ENCODE data around the gene DPEP1.
"Not testable (repeated sequence)": the region's sequence is repeated elsewhere in the genome, so short reads cannot be mapped to it uniquely, and the experiment has no call there.

Gene DPEP1

DNA sequence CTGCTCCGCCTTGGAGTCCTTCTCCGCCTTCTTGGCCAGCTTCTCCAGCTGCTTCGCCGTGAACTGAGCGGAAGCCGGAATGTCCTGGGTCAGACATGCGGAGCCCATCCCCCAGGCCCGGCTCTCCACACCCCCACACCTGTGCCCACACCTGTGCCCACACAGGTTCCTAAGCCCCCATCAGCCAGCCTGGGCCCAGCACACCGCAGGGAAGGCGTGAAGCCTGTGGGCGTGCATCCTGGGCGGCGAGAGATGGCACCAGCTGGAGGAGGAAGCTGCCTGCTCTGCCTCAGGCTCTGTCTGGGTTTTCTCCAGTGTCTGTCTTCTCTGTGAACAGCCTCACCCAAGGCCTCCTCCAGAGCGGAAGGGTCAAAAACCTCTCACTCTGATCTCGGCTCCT is 38.1 kb downstream of the DPEP1 start:
- no peak for DNase-seq (ENCODE audit: low read depth in 3 of 3)

DNA sequence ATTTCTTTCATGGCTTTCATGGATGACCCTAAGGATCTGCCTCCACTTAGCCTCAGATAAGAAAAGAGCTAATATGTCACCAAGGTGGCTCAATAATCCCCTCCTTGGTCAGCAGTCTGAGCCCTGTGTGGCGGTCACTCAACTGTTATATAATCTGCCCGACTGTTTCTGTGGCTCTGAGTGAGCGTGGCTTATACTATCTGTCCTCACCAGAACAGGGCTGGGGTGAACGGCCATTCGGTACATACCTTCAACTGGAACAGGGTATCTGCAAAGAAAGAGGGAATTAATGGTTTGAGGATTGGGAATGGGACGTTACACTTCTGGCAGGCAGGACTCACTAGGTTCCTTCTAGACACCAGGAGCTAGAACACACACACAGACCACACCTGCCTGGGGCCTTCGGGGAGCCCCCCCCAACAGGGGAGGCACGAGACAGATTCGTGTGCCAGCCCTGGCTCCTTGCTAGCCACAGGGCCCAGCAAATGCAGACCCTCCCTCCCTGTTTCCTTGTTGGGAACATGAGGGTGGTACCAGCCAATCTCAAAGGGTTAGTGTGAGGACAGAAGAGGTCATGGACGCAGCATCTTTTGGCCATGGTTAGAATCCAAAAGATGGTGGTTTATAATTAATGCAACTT is 40.3 kb downstream of the DPEP1 start:
- no peak for DNase-seq (ENCODE audit: low read depth in 3 of 3)

DNA sequence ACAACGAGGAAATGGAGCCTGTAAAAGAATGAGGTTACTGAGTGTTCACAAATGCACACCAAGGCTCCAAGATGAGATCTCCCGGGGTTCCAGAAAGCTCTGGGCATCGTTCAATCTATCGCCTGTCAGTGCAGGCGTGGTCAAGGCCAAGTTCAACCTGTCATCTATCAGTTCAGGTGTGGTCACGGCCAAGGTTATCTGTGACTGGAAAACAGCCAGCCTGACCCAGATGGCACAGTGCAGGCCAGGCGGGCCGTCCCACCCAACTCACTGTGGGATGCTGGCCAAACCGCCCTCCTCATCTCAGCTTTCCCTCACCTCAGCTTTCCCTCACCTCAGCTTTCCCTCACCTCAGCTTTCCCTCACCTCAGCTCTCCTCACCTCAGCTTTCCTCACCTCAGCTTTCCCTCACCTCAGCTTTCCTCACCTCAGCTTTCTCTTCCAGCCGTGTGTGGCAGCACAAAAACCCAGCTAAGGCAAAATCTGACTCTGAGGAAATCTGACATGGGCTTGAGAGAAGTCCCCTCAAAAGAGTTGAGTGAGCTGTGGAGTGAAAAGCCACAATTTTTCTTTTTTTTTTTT is 41.7 kb downstream of the DPEP1 start:
- no peak for DNase-seq (ENCODE audit: low read depth in 3 of 3)

DNA sequence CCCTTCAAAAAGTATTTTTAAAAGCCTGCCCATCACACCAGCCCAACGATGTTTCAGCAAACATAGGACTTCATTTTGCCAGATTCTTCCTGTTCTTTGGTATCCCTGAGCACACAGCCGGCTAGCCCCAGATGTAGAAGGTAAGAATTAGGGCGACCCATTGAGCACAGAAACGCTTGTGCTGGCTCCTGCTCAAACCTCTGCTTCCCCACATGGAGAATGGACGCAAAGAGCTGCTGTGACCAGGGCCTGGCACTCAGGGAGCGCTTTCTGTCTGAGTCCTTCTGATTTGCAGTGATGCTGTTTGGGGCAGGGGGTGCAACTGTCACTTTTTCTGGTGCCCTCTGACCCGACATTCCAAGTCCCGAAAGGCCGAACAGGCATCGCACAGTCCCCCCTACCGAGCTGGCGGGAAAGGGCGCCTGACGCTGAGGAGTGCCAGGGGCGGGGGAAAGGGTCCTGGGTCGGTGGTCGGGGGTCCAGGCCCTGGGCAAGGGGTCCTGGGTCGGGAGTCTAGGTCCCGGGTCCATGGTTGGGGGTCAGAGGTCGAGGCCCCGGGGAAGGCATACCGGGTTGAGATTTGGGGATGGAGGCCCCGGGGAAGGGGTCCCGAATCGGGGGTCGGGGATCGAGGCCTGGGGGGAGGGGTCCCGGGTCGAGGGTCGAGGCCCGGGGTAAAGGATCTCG is 43.1 kb downstream of the DPEP1 start:
- DNase-seq (ENCODE audit: low read depth in 3 of 3), result no peak

DNA sequence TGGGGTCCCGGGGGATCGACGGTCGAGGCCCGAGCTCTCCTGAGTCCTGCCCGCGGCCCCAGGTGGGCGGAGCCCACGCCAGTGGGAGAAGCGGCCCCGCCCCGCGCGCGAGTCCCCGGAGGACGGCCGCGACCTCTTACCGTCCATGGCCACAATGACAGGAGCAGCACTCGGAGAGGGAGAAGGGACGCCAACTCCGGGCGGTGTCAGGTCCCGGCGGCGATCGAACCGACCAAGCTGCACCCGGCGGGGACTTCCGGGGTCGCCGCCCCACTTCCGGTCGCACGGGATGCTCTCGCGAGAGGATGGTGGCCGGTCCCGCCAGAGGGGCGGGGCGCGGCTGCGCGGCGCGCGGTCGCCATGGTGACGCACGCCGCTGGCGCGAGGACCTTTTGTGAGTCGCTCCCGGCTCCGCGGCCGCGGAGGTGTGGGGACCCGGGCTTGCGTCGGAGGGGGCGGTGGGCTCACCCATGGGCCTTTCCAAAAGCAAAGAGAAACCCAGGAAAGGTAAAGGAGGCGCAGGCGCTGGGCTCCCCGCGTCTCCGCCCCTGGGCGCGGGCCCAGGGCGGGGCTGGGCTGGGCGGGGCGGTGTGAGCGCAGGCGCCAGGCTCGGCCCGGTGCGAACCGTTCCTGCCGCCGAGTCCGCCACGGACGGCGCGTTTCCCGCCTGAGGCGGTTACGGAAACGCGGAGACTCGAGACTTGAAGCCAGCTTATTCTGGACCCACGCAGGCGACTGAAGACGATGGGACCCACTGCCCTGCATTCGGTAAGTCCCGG is 44.2 kb downstream of the DPEP1 start, which contains the start of the genes CHMP1A and SPATA33:
TSS of gene CHMP1A (minus strand) at position 267 of the 779 bp plus-strand sequence. CDS start at position 147, 120 bp downstream.
TSS of gene SPATA33 (plus strand) at position 395 of the 779 bp plus-strand sequence. CDS start at position 471, 76 bp downstream.
- peak; percentile 85 to 92 (median 88) for DNase-seq (ENCODE audit: low read depth in 3 of 3)

DNA sequence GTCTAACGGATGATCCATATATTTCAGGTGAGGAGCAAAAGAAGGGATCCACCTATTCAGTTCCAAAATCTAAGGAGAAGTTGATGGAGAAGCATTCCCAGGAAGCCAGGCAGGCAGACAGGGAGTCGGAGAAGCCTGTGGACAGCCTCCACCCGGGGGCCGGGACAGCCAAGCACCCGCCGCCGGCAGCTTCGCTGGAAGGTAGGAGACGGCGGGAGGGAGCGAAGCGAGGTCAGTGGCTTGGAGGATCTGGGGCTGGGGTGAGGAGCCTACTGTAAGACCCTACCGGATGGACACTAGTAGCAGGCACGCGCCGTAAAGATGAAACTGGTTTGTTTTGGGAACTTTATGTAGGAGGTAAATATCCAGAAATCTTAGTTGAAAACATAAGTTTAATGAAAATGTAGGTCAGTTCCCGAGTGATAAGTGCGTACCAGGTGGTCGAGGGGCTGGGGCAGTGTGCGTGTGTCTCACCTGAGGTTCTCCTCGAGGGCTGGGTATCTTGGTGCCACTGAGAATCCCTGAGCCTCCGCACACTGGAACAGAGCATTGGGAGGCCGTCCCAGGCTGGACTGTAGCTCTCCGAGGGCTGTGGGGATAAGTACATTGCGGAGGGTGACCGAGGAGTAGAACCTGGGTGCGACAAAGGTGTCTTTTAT is 44.9 kb downstream of the DPEP1 start:
- DNase-seq (ENCODE audit: low read depth in 3 of 3), result no peak

DNA sequence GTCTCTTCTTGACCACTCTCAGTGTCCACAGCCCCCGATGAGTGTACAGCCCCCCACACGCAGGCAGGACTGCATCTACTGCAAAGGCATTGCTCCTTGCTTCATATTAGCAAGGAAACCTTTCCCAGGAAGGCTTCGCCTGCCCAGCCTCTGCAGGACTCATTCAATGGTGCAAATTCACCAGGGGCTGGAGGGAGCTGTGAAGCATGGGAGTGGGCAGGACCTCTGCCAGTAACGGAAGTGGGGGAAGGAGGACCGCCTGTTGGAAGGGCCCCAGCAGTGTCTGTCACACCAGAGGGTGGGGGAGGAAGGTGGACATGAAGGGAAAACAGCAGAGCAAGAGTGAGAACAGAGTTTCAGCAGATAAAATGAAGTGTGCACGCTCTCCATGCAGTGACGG is 46.7 kb downstream of the DPEP1 start:
- DNase-seq (ENCODE audit: low read depth in 3 of 3), result no peak

DNA sequence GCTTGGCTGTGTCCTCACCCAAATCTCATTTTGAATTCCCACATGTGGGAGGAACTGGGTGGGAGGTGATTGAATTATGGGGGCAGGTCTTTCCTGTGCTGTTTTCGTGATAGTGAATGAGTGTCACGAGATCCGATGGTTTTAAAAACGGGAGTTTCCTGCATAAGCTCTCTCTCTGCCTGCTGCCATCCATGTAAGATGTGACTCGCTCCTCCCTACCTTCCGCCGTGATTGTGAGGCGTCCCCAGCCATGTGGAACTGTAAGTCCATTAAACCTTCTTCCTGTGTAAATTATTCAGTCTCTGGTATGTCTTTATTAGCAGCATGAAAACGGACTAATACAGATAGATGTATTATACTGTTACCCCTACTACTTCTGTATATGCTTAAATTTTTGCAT is 47.8 kb downstream of the DPEP1 start:
- no peak for DNase-seq (ENCODE audit: low read depth in 3 of 3)

DNA sequence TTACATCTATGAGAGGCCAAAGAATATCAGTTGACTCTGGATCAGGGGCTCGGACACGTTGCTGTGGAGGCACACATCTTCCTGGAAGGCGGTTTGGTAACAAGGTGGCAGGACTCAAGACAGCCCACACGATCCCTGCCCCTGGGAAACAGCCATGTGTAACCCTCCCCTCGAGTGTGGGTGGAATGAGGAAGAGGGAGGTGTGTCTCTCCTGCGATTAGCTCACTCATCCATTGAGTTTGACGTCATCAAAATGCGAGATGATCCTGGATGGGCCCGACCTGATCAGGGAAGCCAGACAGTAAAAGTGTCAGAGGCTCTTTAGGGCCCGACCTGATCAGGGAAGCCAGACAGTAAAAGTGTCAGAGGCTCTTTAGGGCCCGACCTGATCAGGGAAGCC is 50.8 kb downstream of the DPEP1 start:
- not testable (repeated sequence) for DNase-seq (ENCODE audit: low read depth in 3 of 3)

DNA sequence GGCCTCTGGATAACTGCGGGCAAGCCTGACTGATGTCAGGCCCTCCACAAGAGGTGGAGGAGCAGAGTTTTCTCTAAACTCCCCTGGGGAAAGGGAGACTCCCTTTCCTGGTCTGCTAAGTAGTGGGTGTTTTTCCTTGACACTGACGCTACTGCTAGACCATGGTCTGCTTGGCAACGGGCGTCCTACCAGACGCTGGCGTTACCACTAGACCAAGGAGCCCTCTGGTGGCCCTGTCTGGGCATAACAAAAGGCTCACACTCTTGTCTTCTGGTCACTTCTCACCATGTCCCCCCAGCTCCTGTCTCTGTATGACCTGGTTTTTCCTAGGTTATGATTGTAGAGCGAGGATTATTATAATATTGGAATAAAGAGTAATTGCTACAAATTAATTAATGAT is 53.6 kb downstream of the DPEP1 start:
- DNase-seq (ENCODE audit: low read depth in 3 of 3), result not testable (repeated sequence)

DNA sequence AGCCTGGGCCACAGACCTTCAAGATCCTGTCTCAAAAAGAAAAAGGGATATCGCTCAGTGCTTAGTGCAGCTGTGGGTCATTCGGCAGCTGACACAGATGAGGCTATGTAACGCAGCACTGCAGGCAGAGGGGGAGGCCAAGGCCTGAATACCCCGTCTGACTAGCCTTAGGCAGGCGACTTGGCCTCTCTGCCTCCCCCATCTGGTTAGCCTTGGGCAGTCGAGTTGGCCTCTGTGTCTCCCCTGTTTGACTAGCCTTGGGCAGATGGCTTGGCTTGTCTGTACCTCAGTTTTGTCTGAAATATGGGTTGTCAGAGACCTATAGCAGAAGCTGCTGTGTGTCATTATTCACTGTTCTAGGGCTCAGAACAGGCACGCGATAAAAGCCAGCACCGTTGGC is 54.2 kb downstream of the DPEP1 start:
- no peak for DNase-seq (ENCODE audit: low read depth in 3 of 3)

DNA sequence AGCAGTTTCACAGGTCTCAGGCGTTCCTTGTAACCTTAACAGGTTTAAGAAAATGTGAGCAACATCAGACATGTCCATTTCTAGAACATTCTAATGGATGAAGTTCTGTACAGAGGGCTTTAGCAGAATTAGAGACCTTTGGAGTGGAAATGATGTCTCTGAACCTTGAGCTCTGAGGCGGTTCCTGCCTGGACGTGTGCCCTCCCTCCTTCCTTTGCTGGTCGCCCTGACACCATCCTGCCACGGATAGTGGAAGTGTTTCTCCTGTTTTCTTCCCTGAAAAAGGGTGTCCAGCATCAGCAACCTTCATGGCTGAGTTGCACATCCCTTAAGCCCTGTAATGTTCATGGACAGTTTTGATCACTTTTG is 55.3 kb downstream of the DPEP1 start:
- DNase-seq (ENCODE audit: low read depth in 3 of 3), result no peak

DNA sequence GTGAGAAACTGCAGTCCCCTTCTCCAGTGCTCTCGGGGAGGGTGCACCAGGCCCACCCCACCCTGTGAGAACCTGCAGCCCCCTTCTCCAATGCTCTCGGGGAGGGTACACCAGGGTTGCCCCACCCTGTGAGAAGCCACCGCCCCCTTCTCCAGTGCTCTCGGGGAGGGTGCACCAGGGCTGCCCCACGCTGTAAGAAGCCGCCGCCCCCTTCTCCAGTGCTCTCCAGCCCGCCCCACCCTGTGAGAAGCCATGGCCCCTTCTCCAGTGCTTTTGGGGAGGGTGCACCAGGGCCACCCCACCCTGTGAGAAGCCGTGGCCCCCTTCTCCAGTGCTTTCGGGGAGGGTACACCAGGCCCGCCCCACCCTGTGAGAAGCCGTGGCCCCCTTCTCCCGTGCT is 56.3 kb downstream of the DPEP1 start:
- no peak for DNase-seq (ENCODE audit: low read depth in 3 of 3)

DNA sequence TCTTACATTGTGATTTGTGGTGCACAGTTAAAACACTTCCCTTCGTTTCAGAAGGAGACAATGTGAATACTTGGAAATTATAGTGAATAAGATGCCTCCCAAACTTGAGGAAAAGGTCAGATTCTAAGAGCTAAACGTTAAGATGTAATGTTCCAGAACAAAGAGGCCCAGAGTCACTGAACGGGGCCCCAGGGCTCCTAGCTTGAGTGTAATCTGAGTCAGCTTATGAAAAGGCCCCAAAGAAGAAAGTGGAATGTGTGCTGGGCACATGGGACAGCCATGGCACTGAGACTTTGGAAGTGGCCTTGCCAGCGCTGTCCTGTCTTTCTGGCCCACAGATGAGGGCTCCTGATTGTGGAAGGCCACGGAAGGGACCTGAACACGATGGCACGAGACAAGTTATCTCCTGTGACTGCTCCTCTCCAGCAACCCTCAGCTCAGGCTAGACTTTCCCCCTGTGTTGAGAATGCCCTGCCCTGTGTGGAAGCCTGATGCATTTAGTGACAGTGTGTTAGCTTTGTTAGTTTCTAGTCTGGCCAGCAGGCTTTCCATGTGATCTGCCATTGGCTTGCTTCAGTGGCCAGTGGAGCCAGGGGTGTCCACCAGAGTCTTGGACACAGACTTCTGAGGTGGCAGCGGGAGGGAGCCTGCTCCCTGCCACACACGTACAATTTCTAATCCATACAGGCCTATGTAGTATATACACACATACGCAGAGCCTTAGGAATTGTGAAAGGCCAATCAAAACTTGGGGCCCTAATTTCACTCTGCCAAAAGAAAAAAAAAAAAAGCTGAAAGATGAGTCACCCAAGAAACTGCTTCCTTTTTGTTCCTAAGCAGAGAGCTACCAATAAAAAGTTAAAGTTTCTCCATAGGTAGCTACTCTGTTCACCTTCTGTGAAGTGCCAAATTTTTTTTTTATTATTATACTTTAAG is 57.3 kb downstream of the DPEP1 start:
- no peak for DNase-seq (ENCODE audit: low read depth in 3 of 3)

DNA sequence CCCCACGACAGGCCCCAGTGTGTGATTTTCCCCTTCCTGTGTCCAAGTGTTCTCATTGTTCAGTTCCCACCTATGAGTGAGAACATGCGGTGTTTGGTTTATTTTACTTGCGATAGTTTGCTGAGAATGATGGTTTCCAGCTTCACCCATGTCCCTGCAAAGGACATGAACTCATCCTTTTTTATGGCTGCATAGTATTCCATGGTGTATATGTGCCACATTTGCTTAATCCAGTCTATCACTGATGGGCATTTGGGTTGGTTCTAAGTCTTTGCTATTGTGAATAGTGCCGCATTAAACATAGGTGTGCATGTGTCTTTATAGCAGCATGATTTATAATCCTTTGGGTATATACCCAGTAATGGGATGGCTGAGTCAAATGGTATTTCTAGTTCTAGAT is 58.1 kb downstream of the DPEP1 start:
- DNase-seq (ENCODE audit: low read depth in 3 of 3), result not testable (repeated sequence)

DNA sequence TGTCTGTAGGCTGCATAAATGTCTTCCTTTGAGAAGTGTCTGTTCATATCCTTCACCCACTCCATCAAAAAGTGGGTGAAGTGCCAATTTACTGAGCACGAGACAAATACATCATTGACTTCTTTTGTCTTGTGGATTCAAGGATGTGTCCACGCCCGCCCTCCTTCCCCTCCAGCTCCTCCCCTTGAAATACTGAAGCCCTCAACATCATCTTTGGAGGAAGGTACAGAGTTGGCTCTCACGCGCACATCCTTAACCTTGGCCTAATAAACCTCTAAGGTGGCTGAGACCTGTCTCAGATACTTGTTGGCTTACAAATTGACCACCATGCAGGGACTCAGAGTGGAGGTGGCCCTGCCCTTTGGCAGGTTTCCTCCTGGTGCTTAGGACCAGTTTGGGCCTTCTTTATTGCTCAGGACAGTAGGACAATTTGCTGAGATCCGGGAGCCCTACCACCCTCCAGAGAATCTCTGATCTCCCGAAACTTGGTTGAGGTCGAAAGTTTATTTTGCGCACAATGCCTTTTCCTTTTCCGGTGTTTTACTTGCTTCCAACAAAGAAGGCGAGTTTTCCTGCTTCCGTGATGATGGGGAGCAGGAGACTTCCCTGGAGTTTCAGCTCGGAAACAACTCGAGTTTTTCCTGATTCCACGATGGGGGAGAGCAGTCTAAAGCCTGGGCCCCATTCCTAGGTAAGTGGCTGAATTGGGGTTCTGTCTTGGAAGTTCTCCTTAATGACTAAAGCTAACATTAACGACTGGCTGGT is 58.9 kb downstream of the DPEP1 start:
- DNase-seq (ENCODE audit: low read depth in 3 of 3), result no peak

DNA sequence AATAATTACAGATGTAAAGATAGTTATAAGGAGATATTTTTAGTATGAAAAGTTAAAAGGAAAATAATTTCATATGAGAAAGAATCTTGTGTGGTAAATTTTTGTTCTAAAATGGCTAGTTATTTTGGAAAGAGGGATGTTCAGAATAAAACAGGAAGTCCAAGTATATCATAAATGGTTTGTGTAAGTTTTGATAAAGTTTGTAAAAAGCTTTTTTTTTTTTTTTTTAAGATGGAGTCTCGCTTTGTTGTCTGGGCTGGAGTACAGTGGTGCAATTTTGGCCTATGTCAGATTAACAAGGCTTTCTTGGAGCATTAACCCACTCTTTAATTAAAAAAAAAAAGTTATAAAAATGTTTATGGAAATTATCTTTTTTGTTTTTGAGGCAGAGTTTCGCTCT is 64.8 kb downstream of the DPEP1 start:
- DNase-seq (ENCODE audit: low read depth in 3 of 3), result no peak

DNA sequence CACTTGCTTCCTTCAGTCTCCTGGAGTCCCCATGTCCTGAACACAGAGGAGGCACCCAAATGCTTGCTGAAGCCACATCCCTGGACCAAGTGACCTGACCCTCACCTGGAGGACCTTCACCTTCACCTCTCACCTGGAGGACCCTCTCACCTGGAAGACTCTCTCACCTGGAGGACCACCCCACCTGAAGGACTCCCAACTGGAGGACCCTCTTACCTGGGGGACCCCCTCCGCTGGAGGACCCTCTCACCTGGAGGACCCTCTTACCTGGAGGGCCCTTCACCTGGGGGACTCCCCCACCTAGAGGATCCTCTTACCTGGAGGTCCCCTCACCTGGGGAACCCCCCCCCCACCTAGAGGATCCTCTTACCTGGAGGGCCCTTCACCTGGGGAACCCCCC is 72.5 kb downstream of the DPEP1 start:
- DNase-seq (ENCODE audit: low read depth in 3 of 3), result no peak

DNA sequence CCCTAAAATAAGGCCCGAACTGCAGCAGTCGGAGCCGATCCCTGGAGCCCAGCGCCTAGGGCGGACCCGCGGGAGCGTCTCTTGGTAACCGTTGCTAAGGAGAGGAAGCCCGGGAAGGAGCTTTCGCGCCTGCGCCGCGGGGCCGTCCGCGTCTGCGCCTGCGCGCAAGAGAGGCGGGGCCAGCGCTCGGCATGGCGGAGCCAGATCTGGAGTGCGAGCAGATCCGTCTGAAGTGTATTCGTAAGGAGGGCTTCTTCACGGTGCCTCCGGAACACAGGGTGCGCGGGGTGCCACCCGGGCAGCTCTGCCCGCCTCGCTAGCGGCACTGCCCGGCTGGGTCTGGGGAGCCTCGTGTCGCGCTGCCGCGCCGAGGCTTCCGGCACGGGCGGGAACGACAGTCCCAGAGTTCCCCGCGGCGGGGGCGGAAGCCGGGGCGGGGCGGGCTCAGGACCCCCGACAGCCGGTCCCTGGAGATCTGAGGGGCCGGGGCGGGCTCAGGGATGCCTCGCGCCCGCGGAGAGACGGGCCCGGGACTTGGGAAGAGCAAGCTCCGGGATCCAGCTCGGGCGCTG is 73.2 kb downstream of the DPEP1 start, which contains the start of gene CDK10:
TSS of gene CDK10 (plus strand) at position 170 of the 572 bp plus-strand sequence. CDS start at position 192, 22 bp downstream.
- DNase-seq (ENCODE audit: low read depth in 3 of 3), result peak; percentile 77 to 80 (median 79)

Measured in stimulated activated CD4-positive, alpha-beta T cell treated with anti-CD3 and anti-CD28 coated beads, TNF-alpha, amount 100 ng/mL, for 48 hours (primary cell).